GM08714 (cell line): Measurements from ENCODE around the gene GPC3.
"Not testable (repeated sequence)": the region's sequence is repeated elsewhere in the genome, so short reads cannot be mapped to it uniquely, and the experiment has no call there.

Experiments used
- H3K4me3 ChIP-seq: fragments of 200-500 bp; sonication (Bioruptor generic); 2 replicates; pipeline ENCODE4 v1.5.1; 2014; ENCODE audit warnings: mild to moderate bottlenecking, low read length, inconsistent platforms
- ZNF274 ChIP-seq: IDR thresholded peaks from 2 replicates; pipeline ENCODE4 v1.6.1; 2012; ENCODE audit warnings: mild to moderate bottlenecking, low read depth, low read length

The GPC3 gene

GRCh38 chrX:133747196-133747595 is 238.2 kb downstream of the GPC3 start:
- no peak overlapping the region for H3K4me3 ChIP-seq
- no peak for TF ChIP-seq ZNF274

- H3K4me3 ChIP-seq: no peak overlapping the region
- TF ChIP-seq ZNF274: no peak
These were observed 238.8 kb downstream of the GPC3 start for GRCh38 chrX:133746593-133746992.

GRCh38 chrX:133745349-133745748 is 240.0 kb downstream of the GPC3 start:
- no peak overlapping the region for H3K4me3 ChIP-seq
- no peak for TF ChIP-seq ZNF274

- H3K4me3 ChIP-seq: no peak overlapping the region
- no peak for TF ChIP-seq ZNF274
These were observed 242.6 kb downstream of the GPC3 start for GRCh38 chrX:133742602-133743305.

- H3K4me3 ChIP-seq: no peak overlapping the region
- no peak for TF ChIP-seq ZNF274
These were observed 244.1 kb downstream of the GPC3 start for GRCh38 chrX:133741303-133741702.

- no peak overlapping the region for H3K4me3 ChIP-seq
- TF ChIP-seq ZNF274: no peak
These were observed 258.8 kb downstream of the GPC3 start for GRCh38 chrX:133726642-133727041.

DNA sequence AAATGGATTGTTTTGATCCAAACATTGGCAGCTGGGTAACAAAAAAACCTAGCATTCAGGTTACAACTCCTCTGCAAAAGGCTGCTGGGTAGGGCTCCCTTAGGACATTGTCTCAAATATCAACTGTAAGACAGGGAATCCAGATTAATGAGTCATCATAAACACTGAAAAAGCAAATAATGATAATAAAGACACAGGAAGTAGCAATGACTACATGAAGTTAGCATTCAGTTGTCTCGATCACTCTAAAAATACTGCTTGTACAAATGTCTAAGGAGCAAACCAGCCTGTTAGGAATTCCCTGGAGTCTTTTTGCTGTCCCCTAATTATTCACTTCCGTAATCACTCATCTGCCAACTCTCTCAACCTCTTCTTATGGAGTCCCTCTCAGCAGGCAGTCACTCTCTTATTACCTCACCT is 259.2 kb downstream of the GPC3 start:
- no peak for TF ChIP-seq ZNF274
- no peak overlapping the region for H3K4me3 ChIP-seq

- no peak for TF ChIP-seq ZNF274
- H3K4me3 ChIP-seq: no peak overlapping the region
These were observed 261.5 kb downstream of the GPC3 start for GRCh38 chrX:133723930-133724329.

DNA sequence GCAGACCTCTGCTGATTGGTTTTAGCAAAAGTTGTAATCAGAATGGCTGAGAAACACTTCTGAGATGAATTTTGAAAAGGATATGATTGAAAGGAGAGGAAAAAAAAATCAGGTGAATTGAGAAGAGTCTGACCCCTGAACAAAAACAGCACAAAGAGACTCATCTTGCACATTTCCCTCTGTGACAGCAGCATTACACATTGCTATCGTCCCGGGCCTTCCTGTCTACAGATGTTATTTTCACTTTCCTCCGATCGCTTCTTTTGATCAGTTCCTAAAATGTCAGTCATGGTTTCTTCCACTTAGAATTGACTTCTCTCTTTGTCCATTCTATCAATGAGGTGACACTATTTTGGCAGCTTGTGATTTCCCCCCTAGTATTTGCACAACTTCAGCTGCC is 262.6 kb downstream of the GPC3 start:
- no peak overlapping the region for H3K4me3 ChIP-seq

DNA sequence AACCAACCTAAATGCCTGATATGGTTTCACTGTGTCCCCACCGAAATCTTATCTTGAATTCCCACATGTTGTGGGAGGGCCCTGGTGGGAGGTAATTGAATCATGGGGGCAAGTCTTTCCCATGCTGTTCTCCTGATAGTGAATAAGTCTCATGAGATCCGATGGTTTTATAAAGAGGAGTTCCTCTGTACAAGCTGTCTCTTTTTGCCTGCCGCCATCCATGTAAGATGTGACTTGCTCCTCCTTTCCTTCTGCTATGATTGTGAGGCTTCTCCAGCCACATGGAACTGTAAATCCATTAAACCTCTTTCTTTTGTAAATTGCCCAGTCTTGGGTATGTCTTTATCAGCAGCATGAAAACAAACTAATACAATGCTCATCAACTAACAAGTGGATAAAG is 265.1 kb downstream of the GPC3 start:
- H3K4me3 ChIP-seq: not testable (repeated sequence)

More for the DNA sequence above, 262.6 kb downstream of the GPC3 start:
- no peak for TF ChIP-seq ZNF274

DNA sequence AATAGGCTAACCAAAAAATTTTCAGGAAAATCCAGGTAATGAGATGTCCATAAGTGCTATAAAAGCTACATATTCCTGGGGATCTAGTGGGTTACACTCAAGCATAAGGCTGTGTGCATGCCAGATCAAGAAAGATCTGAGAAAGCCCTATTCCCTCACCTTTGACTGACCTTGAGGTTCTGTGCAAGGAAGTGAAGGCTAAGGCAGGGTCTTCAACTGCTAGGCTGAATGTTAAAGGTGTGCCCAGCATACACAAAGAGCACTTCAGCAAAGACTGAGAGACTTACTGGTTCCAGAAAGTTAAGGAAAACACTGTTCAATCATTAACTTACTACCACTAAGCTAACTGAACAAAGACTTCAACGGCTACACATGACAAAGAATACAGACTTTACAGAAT is 269.7 kb downstream of the GPC3 start:
- no peak for TF ChIP-seq ZNF274
- no peak overlapping the region for H3K4me3 ChIP-seq

DNA sequence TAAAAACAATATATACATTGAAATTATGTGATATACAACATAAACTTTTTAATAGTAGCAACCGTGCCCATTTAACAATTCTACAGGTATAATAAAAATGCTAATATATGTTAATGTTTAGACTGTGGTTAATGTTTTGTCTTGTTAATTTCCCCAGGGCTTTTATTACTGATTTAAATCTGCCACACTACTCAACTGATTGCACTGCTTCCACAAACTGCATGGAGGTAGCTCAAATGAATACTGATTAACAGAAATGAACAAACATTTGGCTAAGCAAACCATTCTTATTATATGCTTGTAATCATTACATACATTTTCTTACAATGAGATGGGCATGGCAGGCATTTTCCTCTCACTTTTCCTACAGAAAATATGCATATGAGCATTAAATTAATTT is 275.9 kb downstream of the GPC3 start:
- H3K4me3 ChIP-seq: no peak overlapping the region
- TF ChIP-seq ZNF274: no peak

- no peak overlapping the region for H3K4me3 ChIP-seq
- no peak for TF ChIP-seq ZNF274
These were observed 278.5 kb downstream of the GPC3 start for GRCh38 chrX:133706890-133707289.

- H3K4me3 ChIP-seq: no peak overlapping the region
- TF ChIP-seq ZNF274: no peak
These were observed 283.2 kb downstream of the GPC3 start for GRCh38 chrX:133702230-133702629.

DNA sequence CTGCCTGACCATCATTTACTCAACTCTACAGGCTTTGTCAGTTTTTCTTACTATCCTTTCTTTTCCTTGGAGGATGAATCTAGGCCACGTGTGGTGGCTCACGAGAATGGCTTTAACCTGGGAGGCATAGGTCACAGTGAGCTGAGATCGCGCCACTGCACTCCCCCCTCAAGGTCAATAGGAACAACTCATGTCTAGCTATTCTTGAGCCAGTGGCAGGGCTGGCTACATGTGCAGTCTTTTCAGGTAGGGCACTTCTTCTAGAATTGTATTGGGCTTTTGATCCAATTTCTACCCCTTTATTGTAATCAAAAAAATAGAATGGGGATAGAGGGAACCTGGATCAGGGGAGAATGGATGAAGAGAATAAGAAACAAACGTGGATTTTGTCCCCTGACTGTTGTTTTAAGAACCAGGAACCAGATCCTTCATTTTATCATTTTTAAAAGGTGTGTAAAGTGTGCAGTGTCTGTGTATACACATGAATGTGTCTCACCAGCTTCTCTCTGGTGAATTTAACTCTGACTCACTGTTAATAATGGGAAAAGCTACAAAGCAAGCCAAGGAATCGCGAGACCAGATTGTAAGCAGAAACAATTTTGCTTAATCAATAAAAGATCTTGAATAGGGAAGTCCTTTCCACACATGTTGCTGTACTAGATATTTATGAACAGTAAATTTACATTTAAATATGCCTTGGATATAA is 286.2 kb downstream of the GPC3 start:
- no peak for TF ChIP-seq ZNF274
- H3K4me3 ChIP-seq: no peak overlapping the region
